ENCODE results near the gene FCHSD2. TPM values are rescaled to one million over a fixed set of nuclear protein-coding genes. Genes with fewer than 3 reads are reported as not detected.
A peak's percentile ranks its signal among the peaks of the same experiment; 100 is the strongest.

The FCHSD2 gene
- total and polyA plus RNA-seq, 9 of the 15 experiments (the other 6 are each of a cell fraction or from before 2014, with no cell fraction given): 1.8 to 14.7 (median 6.4) TPM

DNA sequence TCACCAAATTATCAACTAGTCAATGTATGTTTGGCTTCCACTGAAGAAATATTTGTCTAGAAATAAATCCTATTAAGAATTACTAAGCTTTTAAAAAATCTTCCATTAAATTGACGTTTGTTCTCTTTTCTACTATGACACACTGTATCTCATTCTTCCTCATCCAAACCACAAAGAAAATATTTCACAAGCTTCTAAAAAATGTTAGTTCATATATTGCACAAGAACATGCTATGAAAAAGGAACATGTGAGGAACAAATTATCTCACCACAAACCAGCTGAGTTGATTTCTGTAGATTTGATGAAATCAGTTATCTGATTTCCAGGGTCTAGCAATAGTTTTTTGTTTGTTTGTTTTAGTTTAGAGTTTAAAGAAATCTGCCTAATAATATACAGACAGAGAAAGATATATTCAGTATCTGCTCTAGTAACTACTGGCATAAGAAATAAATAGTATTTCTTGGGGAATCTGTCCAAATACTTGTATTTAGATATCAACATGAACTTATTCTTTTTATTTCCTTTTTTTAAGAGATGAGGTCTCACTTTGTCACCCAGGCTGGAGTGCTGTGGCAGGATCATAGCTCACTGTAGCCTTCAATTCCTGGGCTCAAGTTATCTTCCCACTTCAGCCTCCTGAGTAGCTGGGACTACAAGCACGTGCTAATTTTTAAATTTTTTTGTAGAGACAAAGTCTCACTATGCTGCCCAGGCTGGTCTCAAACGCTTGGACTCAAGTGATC is 166.2 kb downstream of the FCHSD2 start:
- no peak overlapping the region for H3K27ac ChIP-seq (ENCODE audit: extremely low read depth, low read depth, low read length)
- H3K4me2 ChIP-seq (ENCODE audit: insufficient read depth, low read length): no peak overlapping the region
- no peaks in the 10 kb centered on the region for H3K9me1 ChIP-seq (ENCODE audit: control insufficient read depth, insufficient read depth, low read length)
- TF ChIP-seq CEBPG (CRISPR knock-in tag; IDR thresholded peaks at IDR 0.05) (no peak), CEBPG (tag; conservative IDR thresholded peaks at IDR 0.05 in 1 of 2, IDR thresholded peaks at IDR 0.05 in 1 of 2) (peak; percentile 73 to 77), ZNF217 (CRISPR knock-in tag; IDR thresholded peaks at IDR 0.05) (no peak), NFRKB (IDR thresholded peaks at IDR 0.05; ENCODE audit: low read depth) (no peak), CEBPB (tag; IDR thresholded peaks at IDR 0.05) (peak; percentile 72), STAT5B (CRISPR knock-in tag; IDR thresholded peaks at IDR 0.05) (no peak), ZNF165 (CRISPR knock-in tag; IDR thresholded peaks at IDR 0.05; ENCODE audit: borderline replicate concordance) (no peak)
- TF ChIP-seq, protein P1, sequence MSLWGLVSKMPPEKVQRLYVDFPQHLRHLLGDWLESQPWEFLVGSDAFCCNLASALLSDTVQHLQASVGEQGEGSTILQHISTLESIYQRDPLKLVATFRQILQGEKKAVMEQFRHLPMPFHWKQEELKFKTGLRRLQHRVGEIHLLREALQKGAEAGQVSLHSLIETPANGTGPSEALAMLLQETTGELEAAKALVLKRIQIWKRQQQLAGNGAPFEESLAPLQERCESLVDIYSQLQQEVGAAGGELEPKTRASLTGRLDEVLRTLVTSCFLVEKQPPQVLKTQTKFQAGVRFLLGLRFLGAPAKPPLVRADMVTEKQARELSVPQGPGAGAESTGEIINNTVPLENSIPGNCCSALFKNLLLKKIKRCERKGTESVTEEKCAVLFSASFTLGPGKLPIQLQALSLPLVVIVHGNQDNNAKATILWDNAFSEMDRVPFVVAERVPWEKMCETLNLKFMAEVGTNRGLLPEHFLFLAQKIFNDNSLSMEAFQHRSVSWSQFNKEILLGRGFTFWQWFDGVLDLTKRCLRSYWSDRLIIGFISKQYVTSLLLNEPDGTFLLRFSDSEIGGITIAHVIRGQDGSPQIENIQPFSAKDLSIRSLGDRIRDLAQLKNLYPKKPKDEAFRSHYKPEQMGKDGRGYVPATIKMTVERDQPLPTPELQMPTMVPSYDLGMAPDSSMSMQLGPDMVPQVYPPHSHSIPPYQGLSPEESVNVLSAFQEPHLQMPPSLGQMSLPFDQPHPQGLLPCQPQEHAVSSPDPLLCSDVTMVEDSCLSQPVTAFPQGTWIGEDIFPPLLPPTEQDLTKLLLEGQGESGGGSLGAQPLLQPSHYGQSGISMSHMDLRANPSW (CRISPR knock-in tag; IDR thresholded peaks at IDR 0.05): no peak
- TF ChIP-seq, protein P2, sequence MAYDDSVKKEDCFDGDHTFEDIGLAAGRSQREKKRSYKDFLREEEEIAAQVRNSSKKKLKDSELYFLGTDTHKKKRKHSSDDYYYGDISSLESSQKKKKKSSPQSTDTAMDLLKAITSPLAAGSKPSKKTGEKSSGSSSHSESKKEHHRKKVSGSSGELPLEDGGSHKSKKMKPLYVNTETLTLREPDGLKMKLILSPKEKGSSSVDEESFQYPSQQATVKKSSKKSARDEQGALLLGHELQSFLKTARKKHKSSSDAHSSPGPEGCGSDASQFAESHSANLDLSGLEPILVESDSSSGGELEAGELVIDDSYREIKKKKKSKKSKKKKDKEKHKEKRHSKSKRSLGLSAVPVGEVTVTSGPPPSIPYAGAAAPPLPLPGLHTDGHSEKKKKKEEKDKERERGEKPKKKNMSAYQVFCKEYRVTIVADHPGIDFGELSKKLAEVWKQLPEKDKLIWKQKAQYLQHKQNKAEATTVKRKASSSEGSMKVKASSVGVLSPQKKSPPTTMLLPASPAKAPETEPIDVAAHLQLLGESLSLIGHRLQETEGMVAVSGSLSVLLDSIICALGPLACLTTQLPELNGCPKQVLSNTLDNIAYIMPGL (CRISPR knock-in tag; IDR thresholded peaks at IDR 0.05): no peak
- FAIRE-seq (no peak), ATAC-seq (no peak), DNase-seq (ENCODE audit: extremely low read depth in 1 of 4, low spot score in 3 of 4) (no peak)
- no peaks in the 10 kb centered on the region for H4K20me1 ChIP-seq (replicated peaks; ENCODE audit: control insufficient read depth, insufficient read depth, low read length)
- H3K9ac ChIP-seq (ENCODE audit: insufficient read depth in 1 of 2, low read depth in 2 of 2, low read length in 2 of 2): no peak overlapping the region
- POLR2A ChIA-PET: interaction anchor here (0.5 kb wide), 1 partner anchor 278 kb away, joined by 3 read pairs; no protein-coding TSS in a partner anchor
- H3K79me2 ChIP-seq (ENCODE audit: control insufficient read depth, insufficient read depth, low read length): no peaks in the 10 kb centered on the region
- H2AFZ ChIP-seq (ENCODE audit: low read depth, low read length): no peak overlapping the region
- peaks cover 0 to under 1% of the 10 kb centered on the region in 2 experiments; a peak in 2 of 5 replicates for H3K4me1 ChIP-seq (replicated peaks in 1 of 2; ENCODE audit: control insufficient read depth in 2 of 2, insufficient read depth in 2 of 2, low read length in 2 of 2)
- H3K27me3 ChIP-seq (ENCODE audit: control insufficient read depth in 2 of 2, insufficient read depth in 2 of 2, low read length in 2 of 2): no peaks in the 10 kb centered on the region
- H3K36me3 ChIP-seq (ENCODE audit: control insufficient read depth, insufficient read depth, low read length): 0 out of 3 replicates have a peak, but pooled peaks cover 2% of the 10 kb centered on the region
- BruUV-seq (replicated peaks): no TSS peak
- intact Hi-C loops (cut with micrococcal nuclease): no loop called here
- in situ Hi-C loops (cut with MboI): no loop called here
- no peaks in the 10 kb centered on the region for H3K9me3 ChIP-seq (replicated peaks; ENCODE audit: control insufficient read depth, insufficient read depth, low read depth, low read length)
- CTCF ChIA-PET (ENCODE audit: low intra/inter-chr PET ratio): no interaction called here
- 20% methylated on average over 3 of the region's 3 CpGs for WGBS (ENCODE audit: insufficient coverage, low coverage, missing lambda C conversion rate)
- H3K4me3 ChIP-seq: no peak overlapping the region

All from K562 (cell line).